RPMI8226 (cell line): ENCODE data around the gene HIKESHI.
"Not testable (repeated sequence)": the region's sequence is repeated elsewhere in the genome, so short reads cannot be mapped to it uniquely, and the experiment has no call there.

Source experiments
- DNase-seq: peaks from one replicate; pipeline ENCODE4 v3.0.0-alpha.2; 2015

The HIKESHI gene, protein sequence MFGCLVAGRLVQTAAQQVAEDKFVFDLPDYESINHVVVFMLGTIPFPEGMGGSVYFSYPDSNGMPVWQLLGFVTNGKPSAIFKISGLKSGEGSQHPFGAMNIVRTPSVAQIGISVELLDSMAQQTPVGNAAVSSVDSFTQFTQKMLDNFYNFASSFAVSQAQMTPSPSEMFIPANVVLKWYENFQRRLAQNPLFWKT

GRCh38 chr11:86302092-86302793 is at the start of gene HIKESHI:
Gene HIKESHI (plus strand): TSS chr11:86302240. CDS start chr11:86302449, 209 bp downstream.
- peak; percentile 98 for DNase-seq

DNA sequence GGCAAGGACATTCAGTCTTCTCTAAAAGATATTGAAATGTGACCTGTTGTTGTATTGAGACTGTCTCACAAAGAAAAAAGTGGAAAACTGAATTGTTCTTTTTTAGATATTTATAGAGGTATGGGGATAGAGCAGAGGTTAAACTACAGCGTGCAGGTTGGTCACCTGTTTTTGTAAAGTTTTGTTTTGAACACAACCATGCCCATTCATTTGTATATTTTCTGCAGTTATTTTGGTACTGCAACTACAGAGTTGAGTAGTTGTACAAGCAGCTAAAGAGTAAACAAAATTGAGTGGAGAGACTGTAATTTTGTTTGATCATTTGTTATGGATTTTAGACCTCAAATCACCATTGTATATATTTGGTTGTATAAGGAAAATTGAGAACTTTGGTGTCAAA is 46.1 kb upstream of the HIKESHI start:
- DNase-seq: no peak

- no peak for DNase-seq
Measured at GRCh38 chr11:86256608-86257007, 45.4 kb upstream of the HIKESHI start.

GRCh38 chr11:86257446-86257845 is 44.6 kb upstream of the HIKESHI start:
- DNase-seq: no peak

DNA sequence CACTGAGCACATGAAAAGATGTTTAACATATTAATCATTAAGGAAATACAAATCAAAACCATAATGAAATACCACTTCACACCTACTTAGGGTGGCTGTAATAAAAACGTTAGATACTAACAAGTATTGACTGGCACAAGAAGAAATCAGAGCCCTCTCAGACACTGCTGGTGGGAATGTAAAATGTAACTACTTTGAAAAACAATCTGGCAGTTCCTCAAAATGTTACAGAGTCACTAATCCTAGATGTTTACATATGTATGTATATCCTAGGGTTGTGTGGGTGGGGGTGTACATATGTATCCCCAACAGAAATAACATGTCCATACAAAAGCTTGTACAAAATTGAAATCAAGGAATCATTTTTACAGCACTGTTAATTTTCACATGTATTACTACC is 42.3 kb upstream of the HIKESHI start:
- DNase-seq: no peak

DNA sequence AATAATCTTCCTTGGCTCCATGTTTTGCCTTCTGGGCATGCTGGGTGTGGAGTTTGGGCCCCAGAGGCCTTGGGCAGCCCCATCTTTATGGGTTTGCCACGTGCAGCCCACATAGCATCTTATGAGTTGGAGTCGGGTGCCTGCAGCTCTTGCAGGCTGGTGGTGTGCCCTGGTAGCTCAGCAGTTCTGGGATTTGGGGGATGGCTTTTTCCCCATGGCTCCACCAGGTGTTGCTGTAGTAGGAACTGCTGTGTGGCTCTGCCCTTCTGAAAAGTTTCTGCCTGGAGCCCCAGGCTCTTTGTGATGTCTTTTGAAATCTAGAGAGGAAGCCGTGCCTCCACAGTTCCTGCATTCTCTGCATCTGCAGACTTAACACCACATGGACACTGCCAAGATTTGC is 40.7 kb upstream of the HIKESHI start:
- no peak for DNase-seq

- no peak for DNase-seq
Measured at GRCh38 chr11:86262387-86262786, 39.7 kb upstream of the HIKESHI start.

DNA sequence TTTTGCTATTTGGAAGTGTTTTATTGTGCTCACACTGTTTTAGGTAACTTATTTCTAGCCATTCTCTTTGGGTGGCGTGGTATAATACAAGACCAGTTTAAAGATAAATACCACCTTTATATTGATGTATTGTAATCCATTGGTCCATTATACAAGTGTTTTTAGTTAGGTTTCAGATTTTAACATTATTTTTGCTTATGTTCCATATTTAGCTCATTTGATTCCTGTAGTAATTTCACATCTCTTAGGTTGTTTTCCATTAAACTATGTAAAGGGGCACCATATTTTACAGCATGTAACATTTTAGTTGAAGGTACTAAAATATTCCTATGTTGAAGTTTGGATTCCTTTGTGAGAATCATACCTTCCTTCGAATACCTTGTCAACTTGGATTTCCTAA is 37.4 kb upstream of the HIKESHI start:
- DNase-seq: no peak

- no peak for DNase-seq
Measured at GRCh38 chr11:86265194-86265593, 36.8 kb upstream of the HIKESHI start.

- no peak for DNase-seq
Measured at GRCh38 chr11:86269645-86270044, 32.4 kb upstream of the HIKESHI start.

GRCh38 chr11:86274503-86274902 is 27.5 kb upstream of the HIKESHI start:
- no peak for DNase-seq

- DNase-seq: no peak
Measured at GRCh38 chr11:86274999-86275398, 27.0 kb upstream of the HIKESHI start.

DNA sequence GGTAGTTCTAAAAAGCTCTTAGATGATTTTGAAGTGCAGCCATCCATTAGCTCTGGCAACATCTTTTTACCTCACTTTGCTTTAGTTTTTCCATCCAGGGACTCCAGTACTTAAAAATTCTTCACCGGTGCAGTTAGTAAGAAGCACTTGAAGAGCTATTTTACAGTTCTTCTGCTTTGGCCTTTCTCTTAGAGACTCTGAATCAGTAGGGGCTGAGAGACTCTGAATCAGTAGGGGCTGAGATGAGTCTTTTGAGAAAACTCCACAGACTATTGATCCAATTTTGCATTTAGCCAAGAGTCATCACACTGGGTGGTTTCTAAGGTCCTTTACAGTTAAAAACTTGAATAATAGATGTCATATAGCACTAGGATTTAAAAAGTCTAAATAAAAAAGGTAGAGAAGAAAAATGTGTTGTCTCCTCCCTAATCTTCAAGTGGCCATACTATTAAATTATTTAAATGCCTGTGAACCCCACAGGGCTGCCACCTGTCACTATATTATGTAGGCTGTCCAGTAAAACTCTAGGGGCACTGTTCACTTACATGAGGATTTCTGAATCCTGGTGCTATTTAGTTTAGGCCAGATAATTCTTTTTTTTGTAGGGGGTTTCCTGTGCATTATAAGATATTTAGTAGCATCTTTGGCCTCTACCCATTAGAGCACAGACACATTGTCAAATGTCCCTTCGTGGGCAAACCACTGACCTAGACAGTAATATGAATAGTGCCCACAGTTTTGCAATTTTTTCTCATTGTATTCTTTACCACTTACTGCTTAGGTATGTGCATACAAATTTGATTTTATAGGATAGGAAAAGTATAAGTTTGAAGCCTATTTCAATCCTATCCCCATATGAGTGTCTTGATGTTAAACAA is 26.3 kb upstream of the HIKESHI start:
- no peak for DNase-seq

- DNase-seq: no peak
Measured at GRCh38 chr11:86277741-86278140, 24.3 kb upstream of the HIKESHI start.

- no peak for DNase-seq
Measured at GRCh38 chr11:86278226-86278625, 23.8 kb upstream of the HIKESHI start.

GRCh38 chr11:86279747-86280146 is 22.3 kb upstream of the HIKESHI start:
- DNase-seq: no peak

- DNase-seq: no peak
Measured at GRCh38 chr11:86287468-86287796, 14.6 kb upstream of the HIKESHI start.

DNA sequence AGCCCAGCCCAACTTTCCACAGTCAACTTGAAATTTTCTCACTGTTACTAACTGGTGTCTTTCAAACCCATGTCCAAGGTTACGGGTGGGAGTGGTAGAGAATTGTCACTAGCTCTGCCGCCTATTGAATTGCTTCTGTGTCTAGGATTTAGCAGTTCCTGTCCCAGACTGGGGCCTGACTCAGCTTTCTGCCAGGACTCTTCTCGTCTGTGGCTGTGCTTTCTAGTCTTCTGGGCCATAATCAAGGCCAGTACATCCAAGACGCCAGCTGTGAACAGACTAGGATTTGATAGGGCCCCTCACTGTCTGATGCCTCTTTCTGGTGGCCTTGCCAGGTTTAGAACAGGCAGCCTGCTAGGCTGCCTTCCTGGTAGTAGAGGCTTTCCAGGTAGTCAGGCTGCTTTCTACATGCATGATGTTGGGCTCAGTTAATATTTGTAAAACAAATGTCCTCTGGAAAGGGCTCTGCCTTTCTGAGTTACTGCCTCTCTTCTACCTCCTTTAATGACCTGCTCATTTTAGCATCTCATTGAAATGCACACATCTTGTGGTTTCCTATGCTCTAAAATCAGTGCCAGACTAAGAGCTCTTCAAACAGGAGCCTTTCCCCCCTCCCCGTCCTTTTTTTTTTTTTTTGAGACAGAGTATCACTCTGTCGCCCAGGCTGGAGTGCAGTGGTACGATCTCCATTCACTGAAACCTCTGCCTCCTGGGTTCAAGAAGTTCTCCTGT is 13.1 kb upstream of the HIKESHI start:
- DNase-seq: no peak

DNA sequence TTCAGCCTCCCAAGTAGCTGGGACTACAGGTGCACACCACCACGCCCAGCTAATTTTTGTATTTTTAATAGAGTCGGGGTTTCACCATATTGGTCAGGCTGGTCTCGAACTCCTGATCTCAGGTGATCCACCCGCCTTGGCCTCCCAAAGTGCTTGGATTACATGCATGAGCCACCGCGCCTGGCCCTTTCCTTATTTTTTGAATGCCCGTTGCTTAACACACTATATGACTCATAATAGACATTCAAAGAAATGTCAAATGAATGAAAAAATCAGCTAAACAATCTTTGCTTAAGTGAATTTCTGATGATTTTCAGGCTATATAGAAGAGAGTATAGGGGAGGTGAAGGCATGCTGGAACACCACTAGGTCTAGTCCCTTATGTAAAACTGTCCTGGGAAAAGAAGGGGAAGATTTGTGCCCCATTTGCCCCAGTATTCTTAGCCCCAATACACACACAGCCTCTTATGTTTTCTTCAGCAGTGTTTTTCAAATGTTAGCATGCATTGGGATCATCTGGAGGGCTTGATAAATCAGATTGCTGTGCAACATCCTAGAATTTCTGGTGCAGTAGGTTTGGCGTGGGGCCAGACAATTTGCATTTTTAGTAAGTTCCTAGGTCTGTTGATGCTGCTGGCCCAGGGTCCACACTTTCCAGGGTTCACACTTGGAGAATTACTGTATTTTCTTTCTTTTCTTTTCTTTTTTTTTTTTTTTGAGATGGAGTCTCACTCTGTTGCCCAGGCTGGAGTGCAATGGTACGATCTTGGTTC is 12.3 kb upstream of the HIKESHI start:
- DNase-seq: not testable (repeated sequence)

GRCh38 chr11:86291466-86292262 is 10.4 kb upstream of the HIKESHI start:
- DNase-seq: peak; percentile 71

- DNase-seq: no peak
Measured at GRCh38 chr11:86292912-86293616, 9.0 kb upstream of the HIKESHI start.
